ENCODE results near the gene TMEM168. TPM values are rescaled to one million over a fixed set of nuclear protein-coding genes. Genes with fewer than 3 reads are reported as not detected.

Gene TMEM168
- total RNA-seq, 1 donor from 2014 or later: 10.8 TPM

DNA sequence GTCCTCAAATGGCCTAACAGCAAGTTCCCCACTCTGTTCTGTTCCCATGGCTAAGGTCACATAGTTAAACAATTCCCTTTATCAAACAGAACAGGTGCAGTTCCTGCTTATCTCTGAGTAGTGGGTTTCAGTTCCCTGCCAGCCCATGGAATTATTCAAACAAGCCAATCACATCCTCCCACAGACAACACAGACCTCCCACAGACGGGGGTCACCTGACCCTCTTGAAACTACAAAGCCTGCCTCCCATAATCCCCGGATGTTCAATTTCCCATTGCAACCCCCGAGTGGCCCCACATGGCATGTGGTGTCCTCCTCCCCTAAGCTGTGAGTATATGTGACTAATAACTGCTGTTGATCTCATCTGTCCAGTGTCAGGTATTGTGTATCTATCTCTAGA is 64.1 kb downstream of the TMEM168 start:
- no peak for TF ChIP-seq EZH2 (IDR thresholded peaks at IDR 0.05; ENCODE audit: insufficient read depth, low read length)
- TF ChIP-seq, protein P1, sequence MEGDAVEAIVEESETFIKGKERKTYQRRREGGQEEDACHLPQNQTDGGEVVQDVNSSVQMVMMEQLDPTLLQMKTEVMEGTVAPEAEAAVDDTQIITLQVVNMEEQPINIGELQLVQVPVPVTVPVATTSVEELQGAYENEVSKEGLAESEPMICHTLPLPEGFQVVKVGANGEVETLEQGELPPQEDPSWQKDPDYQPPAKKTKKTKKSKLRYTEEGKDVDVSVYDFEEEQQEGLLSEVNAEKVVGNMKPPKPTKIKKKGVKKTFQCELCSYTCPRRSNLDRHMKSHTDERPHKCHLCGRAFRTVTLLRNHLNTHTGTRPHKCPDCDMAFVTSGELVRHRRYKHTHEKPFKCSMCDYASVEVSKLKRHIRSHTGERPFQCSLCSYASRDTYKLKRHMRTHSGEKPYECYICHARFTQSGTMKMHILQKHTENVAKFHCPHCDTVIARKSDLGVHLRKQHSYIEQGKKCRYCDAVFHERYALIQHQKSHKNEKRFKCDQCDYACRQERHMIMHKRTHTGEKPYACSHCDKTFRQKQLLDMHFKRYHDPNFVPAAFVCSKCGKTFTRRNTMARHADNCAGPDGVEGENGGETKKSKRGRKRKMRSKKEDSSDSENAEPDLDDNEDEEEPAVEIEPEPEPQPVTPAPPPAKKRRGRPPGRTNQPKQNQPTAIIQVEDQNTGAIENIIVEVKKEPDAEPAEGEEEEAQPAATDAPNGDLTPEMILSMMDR (IDR thresholded peaks at IDR 0.05; ENCODE audit: insufficient read depth, low read depth, low read length): no peak
- H3K9me3 Mint-ChIP-seq (ENCODE audit: unreplicated experiment): no peaks in the 10 kb centered on the region
- no peaks in the 10 kb centered on the region for H3K27me3 ChIP-seq (ENCODE audit: insufficient read depth, low read length)
- H2AFZ ChIP-seq (ENCODE audit: low read depth, low read length): no peak overlapping the region
- H3K79me2 ChIP-seq (ENCODE audit: insufficient read depth, low read length): no peaks in the 10 kb centered on the region
- H3K27ac ChIP-seq (ENCODE audit: low read depth, low read length): no peak overlapping the region
- H3K4me3 Mint-ChIP-seq (ENCODE audit: unreplicated experiment): no peak overlapping the region
- H3K4me1 Mint-ChIP-seq (ENCODE audit: low read depth, unreplicated experiment): peaks cover 11% of the 10 kb centered on the region
- H4K20me1 ChIP-seq (ENCODE audit: insufficient read depth, low read length): no peaks in the 10 kb centered on the region
- no peak for DNase-seq (ENCODE audit: low read depth)
- H3K9ac ChIP-seq (ENCODE audit: low read length): no peak overlapping the region
- no peaks in the 10 kb centered on the region for H3K36me3 Mint-ChIP-seq (ENCODE audit: low read depth, unreplicated experiment)
- no peaks in the 10 kb centered on the region for H3K36me3 ChIP-seq (ENCODE audit: insufficient read depth, low read length)
- no peak for FAIRE-seq
- H3K4me2 ChIP-seq (ENCODE audit: low read length): no peak overlapping the region
- H3K4me1 ChIP-seq (ENCODE audit: insufficient read depth, low read length): no peaks in the 10 kb centered on the region
- H3K9me3 ChIP-seq (ENCODE audit: insufficient read depth, low read depth, low read length): no peaks in the 10 kb centered on the region
- no peak overlapping the region for H3K4me3 ChIP-seq (ENCODE audit: insufficient read depth, low read depth, low read length)
- H3K27ac Mint-ChIP-seq (ENCODE audit: unreplicated experiment): no peak overlapping the region
- H3K27me3 Mint-ChIP-seq (ENCODE audit: low read depth, unreplicated experiment): no peaks in the 10 kb centered on the region

DNA sequence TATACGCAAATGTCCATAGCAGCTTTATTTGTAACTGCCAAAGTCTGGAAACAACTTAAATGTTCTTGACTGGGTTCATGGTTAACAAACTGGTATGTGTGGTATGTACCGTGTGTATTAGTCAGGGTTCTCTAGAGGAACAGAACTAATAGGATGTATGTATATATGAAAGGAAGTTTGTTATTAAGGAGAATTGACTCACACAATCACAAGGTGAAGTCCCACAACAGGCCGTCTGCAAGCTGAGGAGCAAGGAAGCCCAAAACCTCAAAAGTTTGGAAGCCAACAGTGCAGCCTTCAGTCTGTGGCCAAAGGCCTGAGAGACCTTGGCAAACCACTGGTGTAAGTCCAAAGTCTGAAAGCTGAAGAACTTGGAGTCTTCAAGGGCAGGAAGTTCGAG is 66.8 kb downstream of the TMEM168 start:
- Histone ChIP-seq H3K27me3 (ENCODE audit: insufficient read depth, low read length) (no peaks in the 10 kb centered on the region), H3K9ac (ENCODE audit: low read length) (no peak overlapping the region), H3K79me2 (ENCODE audit: insufficient read depth, low read length) (no peaks in the 10 kb centered on the region), H3K9me3 (ENCODE audit: insufficient read depth, low read depth, low read length) (no peaks in the 10 kb centered on the region), H3K4me2 (ENCODE audit: low read length) (peak overlapping the region; percentile 1), H3K4me1 (ENCODE audit: insufficient read depth, low read length) (no peaks in the 10 kb centered on the region), H2AFZ (ENCODE audit: low read depth, low read length) (no peak overlapping the region), H3K27ac (ENCODE audit: low read depth, low read length) (no peak overlapping the region), H4K20me1 (ENCODE audit: insufficient read depth, low read length) (no peaks in the 10 kb centered on the region), H3K36me3 (ENCODE audit: insufficient read depth, low read length) (no peaks in the 10 kb centered on the region), H3K4me3 (ENCODE audit: insufficient read depth, low read depth, low read length) (no peak overlapping the region)
- Mint-ChIP-seq H3K27ac (ENCODE audit: unreplicated experiment) (no peak overlapping the region), H3K9me3 (ENCODE audit: unreplicated experiment) (no peaks in the 10 kb centered on the region), H3K27me3 (ENCODE audit: low read depth, unreplicated experiment) (no peaks in the 10 kb centered on the region), H3K4me3 (ENCODE audit: unreplicated experiment) (no peak overlapping the region), H3K4me1 (ENCODE audit: low read depth, unreplicated experiment) (peaks cover 11% of the 10 kb centered on the region), H3K36me3 (ENCODE audit: low read depth, unreplicated experiment) (no peaks in the 10 kb centered on the region)
- FAIRE-seq (no peak), DNase-seq (ENCODE audit: low read depth) (peak; percentile 31)
- no peak for TF ChIP-seq EZH2 (IDR thresholded peaks at IDR 0.05; ENCODE audit: insufficient read depth, low read length)
- TF ChIP-seq, protein P1 (IDR thresholded peaks at IDR 0.05; ENCODE audit: insufficient read depth, low read depth, low read length): no peak

DNA sequence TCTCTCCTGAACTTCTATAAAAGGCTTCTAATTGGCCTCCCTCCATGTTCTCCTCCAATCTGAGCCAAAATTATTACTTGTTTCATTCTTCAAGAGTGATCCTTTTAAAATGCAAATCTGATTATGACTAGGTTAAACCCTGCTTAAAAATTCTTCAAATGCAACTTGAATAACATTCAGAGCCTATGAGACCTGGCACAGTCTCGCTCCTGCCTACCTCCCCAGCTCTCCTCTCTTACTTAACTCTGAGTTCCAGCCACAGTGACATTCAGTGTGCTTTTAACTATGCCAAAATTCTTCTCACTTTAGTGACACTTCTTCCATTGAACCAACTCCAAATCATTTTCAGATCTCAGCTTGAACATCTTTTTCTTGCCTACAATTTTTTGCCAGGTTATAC is 68.8 kb downstream of the TMEM168 start:
- Histone ChIP-seq H2AFZ (ENCODE audit: low read depth, low read length) (no peak overlapping the region), H3K4me3 (ENCODE audit: insufficient read depth, low read depth, low read length) (no peak overlapping the region), H3K4me2 (ENCODE audit: low read length) (no peak overlapping the region), H4K20me1 (ENCODE audit: insufficient read depth, low read length) (no peaks in the 10 kb centered on the region), H3K9ac (ENCODE audit: low read length) (no peak overlapping the region), H3K9me3 (ENCODE audit: insufficient read depth, low read depth, low read length) (no peaks in the 10 kb centered on the region), H3K27ac (ENCODE audit: low read depth, low read length) (no peak overlapping the region), H3K27me3 (ENCODE audit: insufficient read depth, low read length) (no peaks in the 10 kb centered on the region), H3K36me3 (ENCODE audit: insufficient read depth, low read length) (no peaks in the 10 kb centered on the region), H3K79me2 (ENCODE audit: insufficient read depth, low read length) (no peaks in the 10 kb centered on the region), H3K4me1 (ENCODE audit: insufficient read depth, low read length) (no peaks in the 10 kb centered on the region)
- Mint-ChIP-seq H3K27ac (ENCODE audit: unreplicated experiment) (no peak overlapping the region), H3K27me3 (ENCODE audit: low read depth, unreplicated experiment) (no peaks in the 10 kb centered on the region), H3K36me3 (ENCODE audit: low read depth, unreplicated experiment) (no peaks in the 10 kb centered on the region), H3K9me3 (ENCODE audit: unreplicated experiment) (peaks cover 1% of the 10 kb centered on the region), H3K4me3 (ENCODE audit: unreplicated experiment) (no peak overlapping the region), H3K4me1 (ENCODE audit: low read depth, unreplicated experiment) (peaks cover 11% of the 10 kb centered on the region)
- TF ChIP-seq EZH2 (IDR thresholded peaks at IDR 0.05; ENCODE audit: insufficient read depth, low read length): no peak
- TF ChIP-seq, protein P1 (IDR thresholded peaks at IDR 0.05; ENCODE audit: insufficient read depth, low read depth, low read length): no peak
- no peak for DNase-seq (ENCODE audit: low read depth)
- no peak for FAIRE-seq
